Natural killer cell (primary cell): ENCODE results near the gene PNMA6E. TPM values are rescaled to one million over a fixed set of nuclear protein-coding genes. Genes with fewer than 3 reads are reported as not detected.
"Not testable (repeated sequence)": the region's sequence is repeated elsewhere in the genome, so short reads cannot be mapped to it uniquely, and the experiment has no call there.

Experiments used
- ATAC-seq, 3 donors: fragments of 150-1000 bp in 2 of 3; fragments of 200-7000 bp in 1 of 3; cut with Tn5 transposase; 1 replicate in 1 of 3; 2 replicates in 2 of 3; pipeline ENCODE4 v1.10.0; 2021; ENCODE audit warnings: mild to moderate bottlenecking in 2 of 3, moderate library complexity in 2 of 3
- DNase-seq, 2 donors: peaks; one replicate each; pipeline versions ENCODE4 v3.0.0 to v3.0.0-alpha.2; 2013 to 2021; ENCODE audit warnings: mixed read lengths in 1 of 2
- H3K27ac ChIP-seq: one replicate; pipeline ENCODE4 v1.5.1; 2013; ENCODE audit warnings: mild to moderate bottlenecking, low read length
- H3K27me3 ChIP-seq: one replicate; pipeline ENCODE4 v1.6.1; 2013; ENCODE audit warnings: low read length; ENCODE audit not compliant: control insufficient read depth, insufficient read depth
- H3K36me3 ChIP-seq: one replicate; pipeline ENCODE4 v1.6.1; 2013; ENCODE audit warnings: low read length; ENCODE audit not compliant: control insufficient read depth, insufficient read depth
- H3K4me1 ChIP-seq: one replicate; pipeline ENCODE4 v1.6.1; 2013; ENCODE audit warnings: low read length; ENCODE audit not compliant: control insufficient read depth, insufficient read depth
- H3K4me3 ChIP-seq: one replicate; pipeline ENCODE4 v1.5.1; 2013; ENCODE audit warnings: low read length
- H3K9me3 ChIP-seq: one replicate; pipeline ENCODE4 v1.6.1; 2013; ENCODE audit warnings: low read length; ENCODE audit not compliant: control insufficient read depth, insufficient read depth
- H3K27ac Mint-ChIP-seq, 2 donors: one replicate each; pipeline ENCODE4 v1.8.0; 2022; ENCODE audit warnings: mild to moderate bottlenecking in 2 of 2, mixed read lengths in 2 of 2, moderate library complexity in 1 of 2
- H3K27me3 Mint-ChIP-seq, 2 donors: one replicate each; pipeline ENCODE4 v1.8.0; 2022; ENCODE audit warnings: low read depth in 2 of 2, mixed read lengths in 2 of 2
- H3K36me3 Mint-ChIP-seq: one replicate; pipeline ENCODE4 v1.8.0; 2022; ENCODE audit warnings: mixed read lengths
- H3K4me1 Mint-ChIP-seq, 2 donors: one replicate each; pipeline ENCODE4 v1.8.0; 2022; ENCODE audit warnings: mixed read lengths in 2 of 2
- H3K4me3 Mint-ChIP-seq: one replicate; pipeline ENCODE4 v1.8.0; 2022; ENCODE audit warnings: mild to moderate bottlenecking, moderate library complexity, mixed read lengths
- H3K9me3 Mint-ChIP-seq, 2 donors: one replicate each; pipeline ENCODE4 v1.8.0; 2022; ENCODE audit warnings: mixed read lengths in 2 of 2
- CTCF ChIP-seq: fragments of 200-600 bp; IDR thresholded peaks from one replicate; pipeline ENCODE4 v1.8.0; 2022; ENCODE audit warnings: antibody characterized with exemption
- WGBS: methylation state at CpG from one replicate; pipeline ENCODE4 v1.1.7; 2013; ENCODE audit warnings: missing lambda C conversion rate; ENCODE audit not compliant: insufficient coverage; 5-methylcytosine and 5-hydroxymethylcytosine counted together
- intact Hi-C: fragments of 100-400 bp; cut with micrococcal nuclease; formaldehyde crosslinking; loops from one replicate; pipeline ENCODE4 v1.14.2; 2022
- total RNA-seq, 4 donors: library from RNA; stranded (reverse); fragments of 120-200 nt in 1 of 4; gene quantifications; one replicate each; pipeline versions ENCODE4 v1.2.3 to v1.2.4, GENCODE V29; 2013 to 2022

Gene PNMA6E
- total RNA-seq, 3 donors from 2014 or later (not counting 1 experiment from before 2014, with no cell fraction given): not detected

- no peak for TF ChIP-seq CTCF
- peaks cover 0 to 11% of the 10 kb centered on the region in 2 donors for H3K27me3 Mint-ChIP-seq
- no peaks in the 10 kb centered on the region for H3K36me3 ChIP-seq
- no peaks in the 10 kb centered on the region for H3K9me3 ChIP-seq
- H3K27ac Mint-ChIP-seq: no peak overlapping the region
- H3K4me1 Mint-ChIP-seq: peaks cover 0 to 10% of the 10 kb centered on the region in 2 donors
- intact Hi-C loops: no loop called here
- WGBS: 94% methylated on average over 3 of the region's 3 CpGs
- H3K27ac ChIP-seq: no peak overlapping the region
- H3K4me3 ChIP-seq: no peak overlapping the region
- no peak for ATAC-seq
- no peak for DNase-seq
- no peak overlapping the region for H3K4me3 Mint-ChIP-seq
- peaks cover 15% of the 10 kb centered on the region for H3K4me1 ChIP-seq
- H3K27me3 ChIP-seq: no peaks in the 10 kb centered on the region
- H3K36me3 Mint-ChIP-seq: no peaks in the 10 kb centered on the region
- H3K9me3 Mint-ChIP-seq: no peaks in the 10 kb centered on the region
Measured at GRCh38 chrX:153407736-153408135, 6.6 kb upstream of the PNMA6E start.

- ATAC-seq: no peak
- no peaks in the 10 kb centered on the region for H3K9me3 Mint-ChIP-seq
- intact Hi-C loops: no loop called here
Measured at GRCh38 chrX:153406903-153407302, 5.8 kb upstream of the PNMA6E start.

GRCh38 chrX:153406011-153406410 lies 4.9 kb upstream of the PNMA6E start:
- H3K9me3 ChIP-seq: no peaks in the 10 kb centered on the region
- ATAC-seq: no peak
- no peak overlapping the region for H3K4me3 ChIP-seq
- DNase-seq: no peak
- WGBS: 90% methylated on average over 8 of the region's 9 CpGs
- H3K4me1 ChIP-seq: peaks cover 2% of the 10 kb centered on the region
- H3K4me3 Mint-ChIP-seq: no peak overlapping the region
- no peaks in the 10 kb centered on the region for H3K36me3 ChIP-seq
- H3K36me3 Mint-ChIP-seq: no peaks in the 10 kb centered on the region
- H3K4me1 Mint-ChIP-seq: no peaks in the 10 kb centered on the region
- intact Hi-C loops: no loop called here
- H3K27ac Mint-ChIP-seq: no peak overlapping the region
- TF ChIP-seq CTCF: no peak
- no peaks in the 10 kb centered on the region for H3K27me3 ChIP-seq
- no peak overlapping the region for H3K27ac ChIP-seq
- no peaks in the 10 kb centered on the region for H3K9me3 Mint-ChIP-seq
- peaks cover 4 to 12% of the 10 kb centered on the region in 2 donors for H3K27me3 Mint-ChIP-seq

More at GRCh38 chrX:153406903-153407302, 5.8 kb upstream of the PNMA6E start:
- TF ChIP-seq CTCF: no peak
- no peaks in the 10 kb centered on the region for H3K27me3 ChIP-seq
- peaks cover 6% of the 10 kb centered on the region for H3K4me1 ChIP-seq
- peaks cover 0 to 3% of the 10 kb centered on the region in 2 donors for H3K4me1 Mint-ChIP-seq
- H3K4me3 ChIP-seq: no peak overlapping the region
- H3K36me3 ChIP-seq: no peaks in the 10 kb centered on the region
- H3K36me3 Mint-ChIP-seq: no peaks in the 10 kb centered on the region
- peaks cover 4 to 12% of the 10 kb centered on the region in 2 donors for H3K27me3 Mint-ChIP-seq
- H3K27ac Mint-ChIP-seq: no peak overlapping the region
- H3K9me3 ChIP-seq: no peaks in the 10 kb centered on the region
- no peak overlapping the region for H3K4me3 Mint-ChIP-seq
- no peak for DNase-seq
- 95% methylated on average over 7 of the region's 7 CpGs for WGBS
- H3K27ac ChIP-seq: no peak overlapping the region

- Mint-ChIP-seq H3K9me3 (no peaks in the 10 kb centered on the region), H3K4me3 (no peak overlapping the region), H3K27me3 (peaks cover 4 to 12% of the 10 kb centered on the region in 2 donors), H3K36me3 (no peaks in the 10 kb centered on the region), H3K27ac (no peak overlapping the region), H3K4me1 (no peaks in the 10 kb centered on the region)
- no peaks in the 10 kb centered on the region for H3K9me3 ChIP-seq
- no peaks in the 10 kb centered on the region for H3K4me1 ChIP-seq
- ATAC-seq (no peak), DNase-seq (no peak)
- H3K27ac ChIP-seq: no peak overlapping the region
- no peak overlapping the region for H3K4me3 ChIP-seq
- 27% methylated on average over 5 of the region's 5 CpGs for WGBS
- H3K27me3 ChIP-seq: no peaks in the 10 kb centered on the region
- H3K36me3 ChIP-seq: no peaks in the 10 kb centered on the region
- intact Hi-C loops: no loop called here
- no peak for TF ChIP-seq CTCF
Measured at GRCh38 chrX:153405426-153405825, 4.3 kb upstream of the PNMA6E start.

GRCh38 chrX:153404333-153404732 lies 3.2 kb upstream of the PNMA6E start:
- H3K4me1 Mint-ChIP-seq, H3K36me3 ChIP-seq, H3K4me3 Mint-ChIP-seq, H3K36me3 Mint-ChIP-seq, H3K9me3 ChIP-seq, DNase-seq, H3K9me3 Mint-ChIP-seq, ATAC-seq, H3K4me1 ChIP-seq, H3K27me3 ChIP-seq, H3K4me3 ChIP-seq, H3K27ac ChIP-seq, intact Hi-C loops, H3K27ac Mint-ChIP-seq: not testable (repeated sequence)
- 86% methylated on average over 3 of the region's 5 CpGs for WGBS
- H3K27me3 Mint-ChIP-seq: peaks cover 4 to 12% of the 10 kb centered on the region in 2 donors
